Choroid plexus epithelial cell (primary cell): ENCODE data around the gene EEA1.
A peak's percentile ranks its signal among the peaks of the same experiment; 100 is the strongest.

Experiments
- DNase-seq: peaks from one replicate; pipeline ENCODE4 v3.0.0-alpha.2; 2010; ENCODE audit warnings: low read depth
- H3K4me3 ChIP-seq: 2 replicates; pipeline ENCODE4 v1.5.1; 2011; ENCODE audit warnings: low read depth, mild to moderate bottlenecking, control low read depth, low read length, moderate library complexity
- TF ChIP-seq, protein P1 (sequence below): conservative IDR thresholded peaks from 2 replicates; pipeline ENCODE4 v1.5.1; 2011; ENCODE audit warnings: low read depth, mild to moderate bottlenecking, control low read depth, inconsistent platforms, low read length, moderate library complexity

EEA1 gene

GRCh38 chr12:92721656-92722055 lies 207.4 kb downstream of the EEA1 start:
- no peak for DNase-seq
- H3K4me3 ChIP-seq, result no peak overlapping the region
- TF ChIP-seq, protein P1, sequence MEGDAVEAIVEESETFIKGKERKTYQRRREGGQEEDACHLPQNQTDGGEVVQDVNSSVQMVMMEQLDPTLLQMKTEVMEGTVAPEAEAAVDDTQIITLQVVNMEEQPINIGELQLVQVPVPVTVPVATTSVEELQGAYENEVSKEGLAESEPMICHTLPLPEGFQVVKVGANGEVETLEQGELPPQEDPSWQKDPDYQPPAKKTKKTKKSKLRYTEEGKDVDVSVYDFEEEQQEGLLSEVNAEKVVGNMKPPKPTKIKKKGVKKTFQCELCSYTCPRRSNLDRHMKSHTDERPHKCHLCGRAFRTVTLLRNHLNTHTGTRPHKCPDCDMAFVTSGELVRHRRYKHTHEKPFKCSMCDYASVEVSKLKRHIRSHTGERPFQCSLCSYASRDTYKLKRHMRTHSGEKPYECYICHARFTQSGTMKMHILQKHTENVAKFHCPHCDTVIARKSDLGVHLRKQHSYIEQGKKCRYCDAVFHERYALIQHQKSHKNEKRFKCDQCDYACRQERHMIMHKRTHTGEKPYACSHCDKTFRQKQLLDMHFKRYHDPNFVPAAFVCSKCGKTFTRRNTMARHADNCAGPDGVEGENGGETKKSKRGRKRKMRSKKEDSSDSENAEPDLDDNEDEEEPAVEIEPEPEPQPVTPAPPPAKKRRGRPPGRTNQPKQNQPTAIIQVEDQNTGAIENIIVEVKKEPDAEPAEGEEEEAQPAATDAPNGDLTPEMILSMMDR, result no peak

- H3K4me3 ChIP-seq, result no peak overlapping the region
- TF ChIP-seq, protein P1, result no peak
- DNase-seq, result peak; percentile 49
These were observed 208.0 kb downstream of the EEA1 start for GRCh38 chr12:92721130-92721529.
